GM10847 (cell line): ENCODE measurements around the gene HDAC1.

ENCODE experiments used
- POLR2A ChIP-seq: IDR thresholded peaks from 2 replicates; pipeline ENCODE4 v1.6.1; 2011; ENCODE audit not compliant: insufficient read length; ENCODE audit errors: extremely low read depth

Gene HDAC1

GRCh38 chr1:32291708-32292538 is at the start of gene HDAC1:
HDAC1 (plus strand) TSS chr1:32292083; CDS start chr1:32292170, 87 bp downstream.
- peak; percentile 80 for TF ChIP-seq POLR2A

- no peak for TF ChIP-seq POLR2A
Observed at GRCh38 chr1:32242341-32242851, 49.5 kb upstream of the HDAC1 start.

GRCh38 chr1:32246888-32247273 is 45.0 kb upstream of the HDAC1 start, which contains the start of gene FAM167B:
FAM167B (plus strand) TSS chr1:32247222; CDS start chr1:32247422, 200 bp downstream.
- no peak for TF ChIP-seq POLR2A

GRCh38 chr1:32247452-32247851 is 44.4 kb upstream of the HDAC1 start:
- no peak for TF ChIP-seq POLR2A

- no peak for TF ChIP-seq POLR2A
Observed at GRCh38 chr1:32247983-32248889, 43.6 kb upstream of the HDAC1 start.

- TF ChIP-seq POLR2A = no peak
Observed at GRCh38 chr1:32249831-32250525, 41.9 kb upstream of the HDAC1 start.

- TF ChIP-seq POLR2A = peak; percentile 68
Observed at GRCh38 chr1:32250893-32251716, 40.8 kb upstream of the HDAC1 start, which contains the start of gene LCK. LCK (plus strand) TSS chr1:32251265; CDS start chr1:32274330, 23,065 bp downstream.

- no peak for TF ChIP-seq POLR2A
Observed at GRCh38 chr1:32255072-32256071, 36.5 kb upstream of the HDAC1 start.

- no peak for TF ChIP-seq POLR2A
Observed at GRCh38 chr1:32256473-32257226, 35.2 kb upstream of the HDAC1 start.

GRCh38 chr1:32257227-32257508 is 34.7 kb upstream of the HDAC1 start:
- TF ChIP-seq POLR2A = no peak

- TF ChIP-seq POLR2A = no peak
Observed at GRCh38 chr1:32263744-32264143, 28.1 kb upstream of the HDAC1 start.

GRCh38 chr1:32265846-32266245 is 26.0 kb upstream of the HDAC1 start:
- no peak for TF ChIP-seq POLR2A
